H9 (cell line): ENCODE data around the gene TCERG1L. TPM values are rescaled to one million over a fixed set of nuclear protein-coding genes. Genes with fewer than 3 reads are reported as not detected.

ENCODE experiments used
- DNase-seq: peaks from one replicate; pipeline ENCODE4 v3.0.0-alpha.2; 2017
- H2AFZ ChIP-seq: one replicate; pipeline ENCODE4 v1.6.1; 2013; ENCODE audit warnings: mild to moderate bottlenecking, low read length, control low read depth, moderate library complexity
- H2AK5ac ChIP-seq: 2 replicates; pipeline ENCODE4 v1.6.1; 2013; ENCODE audit warnings: low read length, control low read depth, mixed read lengths; ENCODE audit not compliant: insufficient read length
- H2BK120ac ChIP-seq: one replicate; pipeline ENCODE4 v1.6.1; 2013; ENCODE audit warnings: low read depth, mild to moderate bottlenecking, low read length, control low read depth, inconsistent platforms; ENCODE audit not compliant: poor library complexity, severe bottlenecking
- H2BK12ac ChIP-seq: 2 replicates; pipeline ENCODE4 v1.6.1; 2013; ENCODE audit warnings: low read length, control low read depth, mixed read lengths, low read depth; ENCODE audit not compliant: insufficient read length
- H2BK15ac ChIP-seq: 2 replicates; pipeline ENCODE4 v1.6.1; 2013; ENCODE audit warnings: low read depth, low read length, control low read depth
- H2BK20ac ChIP-seq: one replicate; pipeline ENCODE4 v1.6.1; 2013; ENCODE audit warnings: low read depth, mild to moderate bottlenecking, low read length, control low read depth, inconsistent platforms; ENCODE audit not compliant: poor library complexity, severe bottlenecking
- H2BK5ac ChIP-seq: 2 replicates; pipeline ENCODE4 v1.6.1; 2013; ENCODE audit warnings: low read length, control low read depth, mixed read lengths; ENCODE audit not compliant: insufficient read length
- H3K14ac ChIP-seq: 2 replicates; pipeline ENCODE4 v1.6.1; 2013; ENCODE audit warnings: low read length, control low read depth; ENCODE audit not compliant: insufficient read depth
- H3K18ac ChIP-seq: 2 replicates; pipeline ENCODE4 v1.6.1; 2013; ENCODE audit warnings: low read depth, mild to moderate bottlenecking, mixed read lengths, low read length, control low read depth; ENCODE audit not compliant: insufficient read length
- H3K23ac ChIP-seq: 2 replicates; pipeline ENCODE4 v1.6.1; 2013; ENCODE audit warnings: low read length, control low read depth, mixed read lengths, low read depth; ENCODE audit not compliant: insufficient read length
- H3K23me2 ChIP-seq: 2 replicates; pipeline ENCODE4 v1.6.1; 2013; ENCODE audit warnings: low read depth, mild to moderate bottlenecking, mixed read lengths, low read length, control low read depth; ENCODE audit not compliant: insufficient read length, poor library complexity, severe bottlenecking
- H3K27ac ChIP-seq: 2 replicates; pipeline ENCODE4 v1.5.1; 2013; ENCODE audit warnings: low read length, control low read depth, mixed read lengths, low read depth; ENCODE audit not compliant: insufficient read length
- H3K27me3 ChIP-seq: 2 replicates; pipeline ENCODE4 v1.6.1; 2013; ENCODE audit warnings: low read length, control low read depth, inconsistent platforms; ENCODE audit not compliant: insufficient read depth
- H3K4ac ChIP-seq: 2 replicates; pipeline ENCODE4 v1.6.1; 2013; ENCODE audit warnings: low read depth, mild to moderate bottlenecking, control low read depth, inconsistent platforms, low read length, moderate library complexity
- H3K4me1 ChIP-seq: 2 replicates; pipeline ENCODE4 v1.6.1; 2013; ENCODE audit warnings: low read length, control low read depth, inconsistent platforms; ENCODE audit not compliant: insufficient read depth
- H3K4me2 ChIP-seq: 2 replicates; pipeline ENCODE4 v1.6.1; 2013; ENCODE audit warnings: low read length, control low read depth, mixed read lengths; ENCODE audit not compliant: insufficient read length, insufficient read depth
- H3K56ac ChIP-seq: 2 replicates; pipeline ENCODE4 v1.6.1; 2013; ENCODE audit warnings: low read depth, mild to moderate bottlenecking, mixed read lengths, low read length, control low read depth; ENCODE audit not compliant: insufficient read length
- H3K79me1 ChIP-seq: 2 replicates; pipeline ENCODE4 v1.6.1; 2013; ENCODE audit warnings: low read depth, mild to moderate bottlenecking, moderate library complexity, low read length, control low read depth, inconsistent platforms; ENCODE audit not compliant: insufficient read depth, poor library complexity, severe bottlenecking
- H3K79me2 ChIP-seq: 2 replicates; pipeline ENCODE4 v1.6.1; 2013; ENCODE audit warnings: low read length, control low read depth, inconsistent platforms; ENCODE audit not compliant: insufficient read depth
- H3K9ac ChIP-seq: 2 replicates; pipeline ENCODE4 v1.6.1; 2013; ENCODE audit warnings: low read length, control low read depth, mixed read lengths; ENCODE audit not compliant: insufficient read length; ENCODE audit errors: extremely low read depth
- H3K9me3 ChIP-seq: one replicate; pipeline ENCODE4 v1.6.1; 2013; ENCODE audit warnings: low read depth, low read length, inconsistent platforms; ENCODE audit not compliant: control insufficient read depth
- H3T11ph ChIP-seq: one replicate; pipeline ENCODE4 v1.6.1; 2013; ENCODE audit warnings: mild to moderate bottlenecking, low read length, control low read depth, inconsistent platforms
- H4K20me1 ChIP-seq: one replicate; pipeline ENCODE4 v1.6.1; 2013; ENCODE audit not compliant: control insufficient read depth, insufficient read length, insufficient read depth
- H4K5ac ChIP-seq: 2 replicates; pipeline ENCODE4 v1.6.1; 2013; ENCODE audit warnings: low read depth, mild to moderate bottlenecking, mixed read lengths, low read length, control low read depth; ENCODE audit not compliant: insufficient read length
- H4K8ac ChIP-seq: replicated peaks from 2 replicates; pipeline ENCODE4 v1.6.1; 2013; ENCODE audit warnings: low read length, control low read depth, mixed read lengths, low read depth; ENCODE audit not compliant: insufficient read length
- H4K91ac ChIP-seq: 2 replicates; pipeline ENCODE4 v1.6.1; 2013; ENCODE audit warnings: low read depth, mild to moderate bottlenecking, moderate library complexity, mixed read lengths, low read length, control low read depth; ENCODE audit not compliant: insufficient read length
- H3K27ac Mint-ChIP-seq, 3 experiments: 2 replicates in 2 of 3; 3 replicates in 1 of 3; pipeline ENCODE4 v1.8.0; 2020 to 2021; ENCODE audit warnings: mixed read lengths in 3 of 3, mild to moderate bottlenecking in 1 of 3, moderate library complexity in 1 of 3
- H3K27me3 Mint-ChIP-seq: 2 replicates; pipeline ENCODE4 v1.8.0; 2021; ENCODE audit warnings: low read depth, mild to moderate bottlenecking, moderate library complexity, mixed read lengths
- H3K36me3 Mint-ChIP-seq, 3 experiments: 2 replicates in 2 of 3; 3 replicates in 1 of 3; pipeline ENCODE4 v1.8.0; 2020 to 2021; ENCODE audit warnings: low read depth in 3 of 3, mixed read lengths in 3 of 3; ENCODE audit not compliant: insufficient read depth in 1 of 3
- H3K4me1 Mint-ChIP-seq, 2 experiments: 2 replicates each; pipeline ENCODE4 v1.8.0; 2020; ENCODE audit warnings: mixed read lengths in 2 of 2
- H3K4me3 Mint-ChIP-seq, 2 experiments: 2 replicates in 1 of 2; 3 replicates in 1 of 2; pipeline ENCODE4 v1.8.0; 2020 to 2021; ENCODE audit warnings: mild to moderate bottlenecking in 2 of 2, mixed read lengths in 2 of 2, moderate library complexity in 1 of 2
- H3K9me3 Mint-ChIP-seq, 2 experiments: 2 replicates in 1 of 2; 3 replicates in 1 of 2; pipeline ENCODE4 v1.8.0; 2020; ENCODE audit warnings: mild to moderate bottlenecking in 2 of 2, mixed read lengths in 2 of 2, moderate library complexity in 1 of 2
- WGBS: extraction: QIAGEN DNeasy Blood & Tissue Kit; methylation state at CpG from one replicate; pipeline ENCODE4 v1.1.7; 2013; ENCODE audit warnings: missing lambda C conversion rate, low lambda C conversion rate, mixed read lengths; ENCODE audit not compliant: insufficient read length; ENCODE audit errors: extremely low coverage; 5-methylcytosine and 5-hydroxymethylcytosine counted together
- total RNA-seq: library from RNA; stranded (reverse); gene quantifications from 2 replicates; pipeline ENCODE4 v1.2.1, GENCODE V29; 2021
- TF ChIP-seq, protein P1 (sequence below): fragments of 200-600 bp; sonication (generic); conservative IDR thresholded peaks from 3 replicates; pipeline ENCODE4 v1.8.0; 2021; ENCODE audit warnings: antibody characterized with exemption, mild to moderate bottlenecking

The TCERG1L gene
- total RNA-seq, 1 experiment from 2014 or later: 3.3 TPM

DNA sequence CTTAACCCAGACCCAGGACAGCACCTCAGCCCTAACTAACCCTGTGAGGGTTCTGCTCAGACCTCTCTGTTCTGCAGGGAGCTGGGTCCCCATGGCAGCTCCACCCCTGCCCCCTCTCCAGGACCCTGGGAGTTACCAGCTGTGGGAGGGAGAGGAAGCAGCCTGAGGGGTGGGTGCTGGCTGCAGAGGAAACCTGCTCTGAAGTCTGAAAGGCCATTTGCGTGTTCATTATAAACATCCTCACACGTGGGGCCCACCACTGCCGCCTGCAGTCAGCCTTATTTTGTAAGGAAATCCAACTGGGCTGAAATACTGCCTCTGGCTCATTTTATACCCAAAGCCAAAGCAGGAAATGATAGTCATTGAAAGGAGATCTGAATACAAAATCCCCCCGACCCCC, 195.7 kb downstream of the TCERG1L start:
- Histone ChIP-seq H3K9me3 (no peaks in the 10 kb centered on the region), H3K56ac (no peak overlapping the region), H3K4me1 (no peaks in the 10 kb centered on the region), H3K23ac (no peak overlapping the region), H3K27ac (no peak overlapping the region), H4K8ac (no peak overlapping the region), H3K79me1 (no peaks in the 10 kb centered on the region), H2AK5ac (no peak overlapping the region), H4K20me1 (no peaks in the 10 kb centered on the region), H4K5ac (no peak overlapping the region), H2AFZ (no peak overlapping the region), H3K14ac (no peak overlapping the region), H3K18ac (no peak overlapping the region), H3K9ac (no peak overlapping the region), H3K79me2 (no peaks in the 10 kb centered on the region), H2BK20ac (no peak overlapping the region), H3K4ac (no peak overlapping the region), H2BK5ac (no peak overlapping the region), H3K23me2 (no peaks in the 10 kb centered on the region), H3T11ph (no peak overlapping the region), H2BK12ac (no peak overlapping the region), H2BK120ac (no peak overlapping the region), H3K4me2 (no peak overlapping the region), H3K27me3 (no peaks in the 10 kb centered on the region), H2BK15ac (no peak overlapping the region), H4K91ac (no peak overlapping the region)
- H3K4me3 Mint-ChIP-seq: no peak overlapping the region
- no peak overlapping the region for H3K27ac Mint-ChIP-seq
- H3K4me1 Mint-ChIP-seq: peaks cover 9 to 14% of the 10 kb centered on the region in 2 experiments
- H3K9me3 Mint-ChIP-seq: no peaks in the 10 kb centered on the region; a peak in 1 of 5 replicates
- H3K27me3 Mint-ChIP-seq: no peaks in the 10 kb centered on the region; the same call in 1 of the 2 replicates
- peaks cover 0 to under 1% (median 0%) of the 10 kb centered on the region in 3 experiments; a peak in 3 of 7 replicates for H3K36me3 Mint-ChIP-seq
- TF ChIP-seq, protein P1, sequence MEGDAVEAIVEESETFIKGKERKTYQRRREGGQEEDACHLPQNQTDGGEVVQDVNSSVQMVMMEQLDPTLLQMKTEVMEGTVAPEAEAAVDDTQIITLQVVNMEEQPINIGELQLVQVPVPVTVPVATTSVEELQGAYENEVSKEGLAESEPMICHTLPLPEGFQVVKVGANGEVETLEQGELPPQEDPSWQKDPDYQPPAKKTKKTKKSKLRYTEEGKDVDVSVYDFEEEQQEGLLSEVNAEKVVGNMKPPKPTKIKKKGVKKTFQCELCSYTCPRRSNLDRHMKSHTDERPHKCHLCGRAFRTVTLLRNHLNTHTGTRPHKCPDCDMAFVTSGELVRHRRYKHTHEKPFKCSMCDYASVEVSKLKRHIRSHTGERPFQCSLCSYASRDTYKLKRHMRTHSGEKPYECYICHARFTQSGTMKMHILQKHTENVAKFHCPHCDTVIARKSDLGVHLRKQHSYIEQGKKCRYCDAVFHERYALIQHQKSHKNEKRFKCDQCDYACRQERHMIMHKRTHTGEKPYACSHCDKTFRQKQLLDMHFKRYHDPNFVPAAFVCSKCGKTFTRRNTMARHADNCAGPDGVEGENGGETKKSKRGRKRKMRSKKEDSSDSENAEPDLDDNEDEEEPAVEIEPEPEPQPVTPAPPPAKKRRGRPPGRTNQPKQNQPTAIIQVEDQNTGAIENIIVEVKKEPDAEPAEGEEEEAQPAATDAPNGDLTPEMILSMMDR: no peak
- WGBS: no CpG with 5 or more reads among the region's 4 CpGs
- DNase-seq: no peak
